HG03025 (cell line): ENCODE data around the gene C11orf68.
"Not testable (repeated sequence)": the region's sequence is repeated elsewhere in the genome, so short reads cannot be mapped to it uniquely, and the experiment has no call there.

Source experiments
- ATAC-seq: cut with Tn5 transposase; IDR thresholded peaks from one replicate; pipeline ENCODE4 v1.9.1; 2021; ENCODE audit warnings: mild to moderate bottlenecking, moderate library complexity; ENCODE audit not compliant: unreplicated experiment, low FRiP score

Gene C11orf68

GRCh38 chr11:65892661-65893317 is 26.1 kb downstream of the C11orf68 start:
- no peak for ATAC-seq

GRCh38 chr11:65892137-65892540 is 26.7 kb downstream of the C11orf68 start:
- ATAC-seq = not testable (repeated sequence)

- no peak for ATAC-seq
Observed at GRCh38 chr11:65891219-65892136, 27.4 kb downstream of the C11orf68 start.

GRCh38 chr11:65890324-65891218 is 28.3 kb downstream of the C11orf68 start, which contains the start of gene CCDC85B:
TSS of gene CCDC85B (plus strand) at chr11:65890673. CDS start at chr11:65890784, 111 bp downstream.
- ATAC-seq = peak; percentile 40

GRCh38 chr11:65888163-65888814 is 30.6 kb downstream of the C11orf68 start, which contains the start of gene FIBP:
TSS of gene FIBP (minus strand) at chr11:65888471. CDS start at chr11:65888418, 53 bp downstream.
- ATAC-seq = peak; percentile 50

GRCh38 chr11:65887723-65888162 is 31.1 kb downstream of the C11orf68 start:
- ATAC-seq = no peak

- ATAC-seq = no peak
Observed at GRCh38 chr11:65886826-65887722, 31.8 kb downstream of the C11orf68 start.

GRCh38 chr11:65885808-65886536 is 32.9 kb downstream of the C11orf68 start:
- no peak for ATAC-seq

GRCh38 chr11:65885231-65885630 is 33.6 kb downstream of the C11orf68 start:
- no peak for ATAC-seq

- no peak for ATAC-seq
Observed at GRCh38 chr11:65884716-65885092, 34.2 kb downstream of the C11orf68 start.

GRCh38 chr11:65883786-65884715 is 34.8 kb downstream of the C11orf68 start:
- no peak for ATAC-seq

GRCh38 chr11:65883058-65883761 is 35.7 kb downstream of the C11orf68 start:
- ATAC-seq = no peak

- no peak for ATAC-seq
Observed at GRCh38 chr11:65882120-65883057, 36.5 kb downstream of the C11orf68 start.

GRCh38 chr11:65880844-65881421 is 37.9 kb downstream of the C11orf68 start:
- ATAC-seq = no peak

GRCh38 chr11:65880027-65880426 is 38.8 kb downstream of the C11orf68 start:
- no peak for ATAC-seq
